ENCODE measurements around the gene RALGAPA1.
"Not testable (repeated sequence)": the region's sequence is repeated elsewhere in the genome, so short reads cannot be mapped to it uniquely, and the experiment has no call there.

The RALGAPA1 gene

DNA sequence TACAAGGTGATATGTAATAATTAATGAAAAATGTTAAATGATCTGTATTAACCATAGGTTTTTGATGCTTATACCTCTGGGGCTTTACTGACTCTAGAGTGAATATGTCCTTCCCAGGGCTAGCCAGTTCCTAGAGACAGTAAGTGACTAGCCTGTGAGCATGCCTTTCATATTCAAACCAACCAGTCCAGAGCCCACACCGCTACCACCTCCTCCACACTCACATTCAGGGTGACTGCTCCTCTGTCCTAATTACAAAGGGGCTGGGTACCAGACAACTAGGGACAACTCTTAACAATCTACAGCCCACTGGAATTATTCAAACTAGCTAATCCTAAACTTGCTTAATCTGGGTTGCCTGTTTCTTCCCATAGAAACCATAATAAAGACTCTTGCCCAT is 49.0 kb downstream of the RALGAPA1 start:
- no peak for DNase-seq

DNA sequence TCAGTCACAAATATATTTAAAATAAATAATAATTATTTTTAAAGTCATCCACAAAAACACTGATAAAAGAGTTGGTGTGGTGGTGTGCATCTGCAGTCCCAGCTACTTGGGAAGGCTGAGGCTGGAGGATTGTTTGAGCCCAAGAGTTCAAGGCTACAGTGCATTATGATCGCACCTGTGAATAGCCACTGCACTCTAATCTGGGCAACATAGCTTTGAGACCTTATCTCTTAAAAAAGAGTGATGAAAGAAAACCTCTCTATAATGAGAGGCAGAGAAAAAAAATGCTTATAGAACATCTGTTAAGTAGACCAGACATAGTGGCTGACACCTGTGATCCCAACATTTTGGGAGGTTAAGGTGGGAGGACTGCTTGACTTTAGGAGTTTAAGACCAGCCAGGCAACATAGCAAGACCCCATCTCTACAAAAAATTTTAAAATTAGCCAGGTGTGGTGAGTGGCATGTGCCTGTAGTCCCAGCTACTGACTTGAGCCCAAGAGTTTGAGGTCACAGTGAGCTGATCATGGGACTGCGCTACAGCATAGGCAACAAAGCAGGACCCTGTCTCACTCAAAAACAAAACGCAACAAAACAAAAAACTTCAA is 50.5 kb downstream of the RALGAPA1 start:
- no peak for DNase-seq

DNA sequence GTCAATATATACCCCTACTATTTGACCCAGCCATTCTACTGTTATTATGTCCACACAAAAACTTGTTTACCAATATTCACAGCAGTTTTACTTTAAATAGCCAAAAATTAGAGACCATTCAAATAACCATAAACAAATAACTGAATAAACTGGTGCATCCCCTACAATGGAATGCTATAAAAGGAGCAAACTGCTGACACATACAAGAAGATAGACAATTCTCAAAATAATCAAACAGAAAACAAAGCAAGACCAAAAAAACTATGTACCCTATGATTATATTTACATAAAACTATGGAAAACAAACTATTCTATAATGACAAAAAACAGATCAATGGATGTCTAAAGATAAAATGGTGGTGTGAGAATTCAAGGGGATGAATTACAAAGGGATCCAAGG is 54.4 kb downstream of the RALGAPA1 start:
- no peak for DNase-seq

DNA sequence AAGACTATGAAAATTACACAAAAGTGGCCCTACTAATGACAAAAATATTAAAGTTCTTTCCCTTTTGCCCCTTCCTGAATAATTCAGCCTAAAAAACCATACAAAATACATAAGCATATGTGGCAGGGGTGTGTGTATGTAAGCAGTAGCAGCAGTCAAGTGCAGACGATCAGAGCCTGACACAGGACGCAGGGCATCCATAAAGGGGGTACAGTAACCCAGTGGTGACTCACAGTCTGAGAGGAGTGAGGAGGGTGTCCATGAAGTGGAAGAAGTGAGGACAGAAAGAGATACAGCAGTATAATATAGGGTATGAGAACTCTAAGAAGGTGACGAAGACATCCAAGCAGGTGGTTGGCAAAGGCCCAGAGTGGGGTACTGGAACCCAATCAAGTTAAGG is 56.7 kb downstream of the RALGAPA1 start:
- no peak for DNase-seq

DNA sequence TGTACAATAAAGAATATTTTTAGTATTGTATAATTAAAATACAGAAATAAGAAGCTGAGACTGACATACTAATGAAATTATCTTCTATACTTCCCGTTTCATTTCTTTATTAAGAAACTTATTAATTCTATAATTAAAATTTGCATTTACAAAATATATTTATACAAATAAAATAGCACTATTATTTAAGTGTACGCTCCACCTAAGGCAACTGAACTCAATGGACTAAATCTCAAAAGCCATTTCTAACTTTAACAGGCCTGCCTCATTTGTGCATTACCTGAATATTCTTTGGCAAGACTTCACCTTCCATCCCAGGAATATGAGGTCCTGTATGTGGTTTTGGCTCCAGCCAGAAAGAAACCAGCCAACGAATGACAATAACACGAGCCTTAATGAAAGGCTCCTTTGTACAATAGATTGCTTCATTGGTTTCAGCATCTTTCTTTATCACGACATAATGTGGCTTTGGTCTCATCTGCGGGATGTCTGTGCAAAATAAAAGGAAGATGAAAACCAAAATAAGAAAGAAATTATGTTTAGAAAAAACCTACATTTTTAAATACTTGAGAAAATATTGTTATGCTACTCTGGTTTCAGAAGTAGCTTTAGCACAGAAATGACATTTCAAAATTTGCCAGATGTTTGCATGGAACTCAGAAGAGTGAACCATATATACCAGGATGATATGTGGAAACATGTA is 58.7 kb downstream of the RALGAPA1 start:
- DNase-seq = no peak

DNA sequence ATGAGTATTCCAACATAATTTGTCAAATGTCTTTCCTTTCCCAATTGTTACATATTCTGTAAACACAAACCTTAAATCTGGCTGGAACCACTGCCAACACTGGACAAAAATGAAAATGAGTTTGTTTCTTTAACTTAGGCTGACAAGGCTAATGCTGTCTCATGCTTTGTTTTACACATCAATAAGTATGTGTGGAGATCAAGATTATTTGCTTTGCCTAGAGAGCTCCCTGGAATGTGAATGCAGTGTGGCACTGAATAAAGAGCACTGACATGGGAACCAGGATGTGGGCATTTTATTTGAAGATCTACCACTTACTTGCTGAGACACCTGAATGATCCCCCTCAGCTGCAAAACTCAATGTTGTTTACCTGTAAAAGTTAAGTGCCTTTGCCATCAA is 61.7 kb downstream of the RALGAPA1 start:
- DNase-seq = no peak

DNA sequence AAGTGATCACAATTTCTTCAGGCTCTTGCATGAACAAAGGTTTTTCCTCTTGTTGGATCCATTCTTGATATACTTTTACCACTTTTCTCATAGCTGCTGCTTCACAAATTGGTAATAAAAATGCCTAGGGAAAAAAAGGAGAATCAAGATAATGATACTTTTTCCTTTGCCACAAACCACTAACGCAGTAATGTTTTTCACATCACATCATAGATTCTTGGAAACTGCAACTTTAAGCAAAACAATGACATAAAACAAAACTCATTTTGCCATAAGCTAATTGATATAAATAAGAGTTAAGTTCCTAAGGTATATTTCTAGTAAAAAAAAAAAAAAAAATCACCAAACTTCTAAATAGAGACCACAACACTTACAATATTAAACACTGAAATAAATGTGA is 66.7 kb downstream of the RALGAPA1 start:
- DNase-seq = no peak

DNA sequence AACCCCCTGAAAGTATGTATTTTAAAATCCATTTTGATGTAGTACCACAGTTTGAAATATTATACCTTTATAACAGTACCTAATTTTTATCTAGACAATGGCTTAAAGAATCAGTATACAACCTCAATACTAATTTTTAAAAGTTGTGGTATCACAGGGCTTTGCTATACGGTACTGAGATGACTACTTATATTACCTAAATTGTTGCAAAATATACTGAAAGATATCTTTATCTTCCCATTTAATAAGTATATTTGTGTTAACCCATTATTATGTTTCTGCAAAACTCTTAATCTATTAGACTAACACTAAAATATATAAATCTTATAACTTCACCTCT is 67.1 kb downstream of the RALGAPA1 start:
- DNase-seq = no peak

DNA sequence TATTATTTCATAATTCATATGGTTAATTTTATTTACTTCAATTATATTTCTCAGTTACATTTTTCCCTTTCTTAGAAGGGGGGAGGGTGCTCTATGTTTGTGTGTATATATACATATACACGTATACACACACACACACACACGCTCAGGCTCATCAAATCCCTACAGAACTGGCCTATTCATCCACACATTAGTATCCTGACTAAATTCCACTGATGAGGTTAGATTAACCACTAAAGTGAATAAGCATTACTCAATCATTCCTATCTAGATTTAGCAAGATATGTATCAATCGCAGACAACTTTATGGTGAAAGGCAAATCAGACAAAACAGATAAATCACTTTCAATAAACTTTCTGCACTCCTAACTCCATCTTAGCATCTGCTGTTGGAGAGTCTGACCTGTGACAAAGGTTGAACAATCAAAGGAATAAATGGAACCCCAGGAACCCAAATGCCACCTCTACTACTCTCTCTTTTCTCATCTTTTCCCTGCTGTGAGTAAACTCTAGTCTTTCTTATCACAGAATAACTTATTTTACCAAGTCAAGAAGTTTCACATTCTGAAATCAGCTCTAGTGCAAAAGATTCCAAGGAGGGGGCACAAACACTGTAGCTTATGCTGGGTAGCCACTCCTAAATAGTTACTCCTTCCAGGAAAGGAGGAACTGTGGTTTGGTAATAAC is 67.6 kb downstream of the RALGAPA1 start:
- DNase-seq = no peak

DNA sequence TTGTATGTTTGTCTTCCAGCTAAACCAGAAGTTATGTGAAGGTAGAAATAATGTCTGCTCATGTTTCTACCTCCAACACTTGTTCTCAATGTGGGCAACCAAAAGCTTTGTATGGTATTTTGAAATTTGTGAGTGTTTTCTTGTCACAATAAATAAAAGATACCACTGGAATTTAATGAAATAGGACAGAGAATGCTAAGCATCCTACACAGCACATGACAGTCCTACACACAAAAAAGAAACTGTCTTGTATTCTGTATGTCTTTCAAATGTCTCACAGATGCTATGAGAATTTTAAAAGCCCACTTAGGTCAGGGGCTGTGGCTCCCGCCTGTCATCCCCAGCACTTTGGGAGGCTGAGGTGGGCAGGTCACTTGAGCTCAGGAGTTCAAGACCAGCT is 68.9 kb downstream of the RALGAPA1 start:
- no peak for DNase-seq

DNA sequence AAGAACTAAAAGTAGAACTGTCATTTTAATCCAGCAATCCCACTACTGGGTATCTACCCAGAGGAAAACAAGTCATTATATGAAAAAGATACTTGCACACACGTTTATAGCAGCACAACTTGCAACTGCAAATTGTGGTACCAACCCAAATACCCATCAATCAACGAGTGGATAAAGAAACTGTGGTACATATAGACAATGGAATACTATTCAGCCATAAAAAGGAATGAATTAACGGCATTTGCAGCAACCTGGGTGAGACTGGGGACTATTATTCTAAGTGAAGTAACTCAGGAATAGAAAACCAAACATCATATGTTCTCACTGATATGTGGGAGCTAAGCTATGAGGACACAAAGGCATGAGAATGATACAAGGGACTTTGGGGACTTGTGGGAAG is 73.9 kb downstream of the RALGAPA1 start:
- DNase-seq = not testable (repeated sequence)

DNA sequence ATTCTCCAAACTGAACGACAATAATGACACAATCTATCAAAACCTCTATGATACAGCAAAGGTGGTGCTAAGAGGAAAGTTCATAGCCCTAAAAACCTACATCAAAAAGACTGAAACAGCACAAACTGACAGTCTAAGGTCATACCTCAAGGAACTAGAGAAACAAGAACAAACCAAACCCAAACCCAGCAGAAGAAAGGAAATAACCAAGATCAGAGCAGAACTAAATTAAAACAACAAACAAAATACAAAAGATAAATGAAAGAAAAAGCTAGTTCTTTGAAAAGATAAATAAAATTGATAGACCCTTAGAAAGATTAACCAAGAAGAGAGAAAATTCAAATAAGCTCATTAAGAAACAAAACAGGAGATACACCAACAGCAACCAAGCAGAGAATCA is 75.6 kb downstream of the RALGAPA1 start:
- not testable (repeated sequence) for DNase-seq

DNA sequence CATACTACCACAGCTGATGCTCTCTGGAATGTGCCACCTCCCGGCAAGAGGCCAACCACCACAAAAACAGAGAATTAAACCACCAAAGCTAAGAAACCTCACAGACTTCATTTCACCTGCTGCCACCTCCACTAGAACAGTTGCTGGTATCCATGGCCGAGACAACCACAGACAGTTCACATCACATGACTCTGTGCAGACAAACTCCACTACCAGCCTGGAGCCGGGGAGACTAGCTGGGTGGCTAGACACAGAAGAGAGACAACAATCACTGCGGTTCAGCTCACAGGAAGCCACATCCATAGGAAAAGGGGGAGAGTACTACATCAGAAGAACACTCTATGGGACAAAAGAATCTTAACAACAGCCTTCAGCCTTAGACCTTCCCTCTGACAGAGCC is 78.2 kb downstream of the RALGAPA1 start:
- no peak for DNase-seq

DNA sequence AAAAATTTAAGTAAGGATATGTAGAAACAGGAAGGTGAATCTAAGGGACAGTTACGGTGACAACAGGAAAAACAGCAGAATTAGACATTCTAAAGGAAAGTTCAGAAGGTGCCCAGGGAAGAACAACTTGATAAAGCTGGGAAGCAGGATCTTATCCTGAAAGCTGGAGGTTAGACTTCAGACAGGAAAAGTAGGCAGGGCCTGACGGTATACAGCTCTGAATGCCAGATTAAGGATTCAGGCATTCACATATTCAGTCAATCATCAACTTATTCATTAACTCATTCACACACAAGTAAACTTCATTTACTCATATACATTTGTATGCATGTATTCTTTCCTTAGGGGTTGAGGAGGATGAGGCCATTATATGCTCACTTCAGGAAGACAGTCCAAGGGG is 81.3 kb downstream of the RALGAPA1 start:
- DNase-seq = no peak

DNA sequence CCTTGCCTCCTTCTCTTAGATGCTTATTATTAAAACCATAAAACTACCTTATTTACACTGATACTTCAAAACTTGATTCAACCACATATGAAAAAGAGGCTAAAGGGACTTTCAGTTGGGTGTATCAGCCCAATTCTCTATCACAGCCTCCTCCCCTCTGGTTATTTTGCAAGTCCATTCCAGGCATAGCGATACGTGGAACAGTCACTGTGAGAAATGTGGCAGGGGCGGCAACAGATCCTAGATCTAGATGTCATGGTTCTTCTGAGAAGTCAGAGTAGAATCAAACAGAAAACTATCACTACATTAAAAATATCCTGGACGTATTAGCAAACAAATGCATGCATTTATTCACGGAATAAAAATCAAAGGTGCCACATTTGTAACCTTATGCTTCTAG is 83.2 kb downstream of the RALGAPA1 start:
- no peak for DNase-seq

DNA sequence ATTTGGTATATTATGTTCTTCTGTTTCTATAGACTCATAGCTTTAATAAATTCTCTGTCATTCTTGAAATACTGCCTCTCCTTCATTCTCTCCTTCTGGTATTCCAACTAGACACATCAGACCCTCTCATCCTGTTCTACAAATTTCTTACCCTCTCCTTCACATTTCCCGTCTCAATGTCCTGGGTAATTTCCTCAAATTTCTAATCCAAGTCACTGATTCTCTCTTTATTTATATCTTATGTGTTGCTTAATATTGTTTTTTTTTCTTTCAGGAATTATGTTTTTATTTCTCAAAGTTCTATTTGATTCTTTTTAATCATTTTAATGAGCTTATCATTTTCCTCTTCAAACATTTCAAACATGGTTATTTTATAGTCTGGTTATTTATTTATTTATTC is 94.0 kb downstream of the RALGAPA1 start:
- DNase-seq = no peak

DNA sequence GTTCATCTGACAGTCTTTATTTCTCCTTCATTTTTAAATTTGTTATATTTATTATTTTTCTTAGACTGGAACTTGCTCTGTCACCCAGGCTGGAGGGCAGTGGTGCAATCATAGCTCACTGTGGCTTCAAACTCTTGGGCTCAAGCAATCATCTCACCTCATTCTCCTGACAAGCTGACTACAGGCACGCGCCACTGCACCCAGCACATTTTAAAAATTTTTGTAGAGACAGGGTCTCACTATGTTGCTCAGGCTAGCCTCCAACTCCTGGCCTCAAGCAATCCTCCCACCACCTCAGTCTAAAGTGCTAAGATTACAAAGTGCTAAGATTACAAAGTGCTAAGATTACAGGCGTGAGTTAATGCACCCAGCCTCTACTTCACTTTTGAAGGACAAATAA is 96.6 kb downstream of the RALGAPA1 start:
- DNase-seq = no peak

DNA sequence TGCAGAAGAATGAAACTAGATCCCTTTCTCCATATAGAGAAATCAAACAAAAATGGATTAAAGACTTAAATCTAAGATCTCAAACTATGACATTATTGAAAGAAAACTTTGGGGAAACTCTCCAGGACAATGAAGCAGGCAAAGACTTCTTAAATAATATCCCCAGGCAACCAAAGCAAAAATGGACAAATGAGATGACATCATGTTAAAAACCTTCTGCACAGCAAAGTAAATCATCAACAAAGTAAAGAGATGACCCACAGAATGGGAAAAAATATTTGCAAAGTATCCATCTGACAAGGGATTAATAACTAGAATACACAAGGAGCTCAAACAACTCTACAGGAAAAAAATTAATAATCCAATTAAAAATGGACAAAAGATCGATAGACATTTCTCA is 101.0 kb downstream of the RALGAPA1 start:
- DNase-seq = no peak

DNA sequence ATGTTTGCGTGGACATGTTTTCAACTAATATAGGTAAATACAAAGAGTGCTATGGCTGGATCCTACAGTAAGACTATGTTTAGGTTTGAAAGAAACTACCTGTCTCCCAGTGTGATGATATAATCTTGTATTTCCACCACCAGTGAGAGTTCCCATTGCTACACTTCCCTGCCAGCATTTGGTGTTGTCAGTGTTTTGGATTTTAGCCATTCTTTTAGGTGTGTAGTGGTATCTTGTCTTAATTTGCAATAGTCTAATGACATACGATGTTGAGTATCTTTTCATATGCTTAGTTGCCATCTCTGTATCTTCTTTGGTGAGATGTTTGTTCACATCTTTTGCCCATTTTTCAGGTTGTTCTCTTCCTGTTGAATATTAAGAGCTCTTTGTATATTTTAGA is 103.5 kb downstream of the RALGAPA1 start:
- DNase-seq = no peak

DNA sequence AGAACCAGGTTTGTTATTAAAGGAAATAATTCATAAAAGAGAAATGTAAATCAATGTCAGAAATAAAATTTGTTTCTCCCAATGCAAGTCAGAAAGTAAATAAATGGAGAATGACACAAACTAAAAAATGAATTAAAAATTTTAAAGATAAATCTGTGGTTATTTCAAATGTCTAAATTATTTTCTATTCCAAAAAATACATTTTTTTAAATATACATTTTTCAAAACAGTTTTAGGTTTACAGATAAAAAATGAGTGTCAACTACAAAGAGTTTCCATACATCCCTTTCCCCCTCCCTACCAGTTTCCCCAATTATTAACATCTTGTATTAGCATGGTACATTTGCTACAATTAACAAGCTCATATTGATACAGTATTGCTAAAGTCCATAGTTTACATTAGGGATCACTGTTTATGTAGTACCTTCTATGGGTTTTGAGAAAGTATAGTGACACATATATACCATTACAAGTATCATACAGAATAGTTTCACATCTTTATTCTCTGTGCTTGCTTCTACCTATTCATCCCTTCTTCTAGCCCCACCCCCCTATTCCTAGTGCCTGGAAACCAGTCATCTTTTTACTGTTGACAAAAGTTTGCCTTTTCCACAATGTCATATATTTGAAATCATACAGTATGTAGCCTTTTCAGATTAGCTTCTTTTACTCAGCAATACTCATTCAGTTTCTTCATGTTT is 104.2 kb downstream of the RALGAPA1 start:
- DNase-seq = no peak

DNA sequence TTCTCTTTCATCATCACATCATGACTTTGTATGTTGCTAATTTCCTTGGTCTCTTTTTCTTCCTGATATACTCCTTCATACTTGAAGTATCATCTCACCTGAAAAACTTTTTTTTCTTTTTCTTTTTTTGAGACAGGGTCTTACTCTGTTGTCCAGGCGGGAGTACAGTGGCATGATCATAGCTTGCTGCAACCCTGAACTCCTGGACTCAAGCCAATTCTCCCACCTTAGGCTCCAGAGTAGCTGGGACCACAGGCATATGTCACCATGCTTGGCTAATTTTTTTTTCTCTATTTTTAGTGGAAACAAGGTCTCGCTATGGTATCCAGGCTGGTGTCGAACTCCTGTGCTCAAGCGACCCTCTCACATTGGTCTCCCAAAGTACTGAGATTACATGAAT is 107.6 kb downstream of the RALGAPA1 start:
- DNase-seq = no peak

DNA sequence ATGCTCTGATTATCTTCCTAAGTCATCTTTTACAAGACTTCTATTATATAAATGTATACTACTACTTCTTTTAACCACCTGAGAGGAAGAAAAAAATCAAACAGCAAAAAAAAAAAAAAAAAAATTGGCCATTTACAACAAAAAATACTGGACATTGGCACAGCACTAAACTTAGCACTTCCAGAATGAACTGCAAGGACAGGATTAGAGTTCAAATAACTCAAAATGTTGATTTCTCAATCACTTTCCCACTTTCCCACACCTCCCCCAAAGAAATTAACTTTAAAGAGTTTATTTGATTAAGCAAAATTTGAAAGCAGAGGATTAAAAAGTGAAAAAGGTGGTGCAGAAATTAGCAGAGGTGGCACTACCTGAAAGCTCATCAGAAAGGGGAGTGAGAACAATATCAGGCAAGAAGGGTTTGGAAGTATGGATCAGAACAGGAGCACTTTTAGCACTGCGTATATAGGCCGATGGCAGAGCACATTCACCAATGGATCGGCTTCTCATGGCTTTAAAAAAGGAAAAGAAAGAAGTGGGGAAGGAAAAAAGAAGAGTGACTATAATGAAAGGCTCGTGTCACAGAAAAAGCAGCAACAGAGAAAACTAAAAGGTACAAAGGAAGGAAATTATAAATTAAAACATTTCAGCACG is 109.2 kb downstream of the RALGAPA1 start:
- DNase-seq = no peak

DNA sequence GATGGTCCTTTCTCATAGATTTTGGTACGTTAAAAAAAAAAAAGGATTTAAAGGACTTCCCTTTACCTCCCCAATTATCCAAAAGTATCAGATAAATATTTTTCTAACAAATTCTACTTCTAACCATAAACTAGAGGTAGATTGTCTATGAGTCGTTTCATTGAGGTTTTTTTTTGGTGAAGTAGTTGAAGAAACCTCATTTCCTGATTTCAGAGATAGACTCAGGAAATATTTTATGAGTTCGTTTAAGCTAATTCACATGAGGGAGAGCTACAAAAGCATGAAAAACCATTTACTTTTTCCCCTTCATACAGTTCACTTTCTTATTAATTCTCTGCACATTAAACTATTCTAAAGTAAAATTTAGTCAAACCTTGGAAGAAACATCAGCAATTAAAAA is 112.5 kb downstream of the RALGAPA1 start:
- DNase-seq = no peak

DNA sequence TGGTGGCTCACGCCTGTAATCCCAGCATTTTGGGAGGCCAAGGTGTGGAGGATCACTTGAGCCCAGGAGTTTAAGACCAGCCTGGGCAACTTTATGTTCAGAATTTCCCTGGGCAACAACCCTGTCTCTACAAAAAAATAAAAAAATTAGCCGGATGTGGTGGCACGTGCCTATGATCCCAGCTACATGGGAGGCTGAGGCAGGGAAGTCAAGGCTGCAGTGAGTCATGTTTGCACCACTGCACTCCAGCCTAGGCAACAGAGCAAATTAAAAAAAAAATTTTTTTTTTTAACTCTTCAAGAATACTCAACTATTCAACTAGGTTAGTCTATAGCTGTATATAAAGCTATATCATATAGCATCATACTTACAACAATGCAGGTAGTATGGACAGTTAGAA is 113.0 kb downstream of the RALGAPA1 start:
- DNase-seq = no peak

Data from stimulated activated CD4-positive, alpha-beta T cell treated with anti-CD3 and anti-CD28 coated beads, Interleukin-4, amount 100 ng/mL, for 24 hours (primary cell).